IPS-NIHi7 (cell line): ENCODE measurements around the gene SMCHD1.

Source experiments
- DNase-seq: peaks from one replicate; pipeline ENCODE4 v3.0.0; 2012; ENCODE audit warnings: mixed read lengths; ENCODE audit errors: extremely low spot score

Gene SMCHD1

DNA sequence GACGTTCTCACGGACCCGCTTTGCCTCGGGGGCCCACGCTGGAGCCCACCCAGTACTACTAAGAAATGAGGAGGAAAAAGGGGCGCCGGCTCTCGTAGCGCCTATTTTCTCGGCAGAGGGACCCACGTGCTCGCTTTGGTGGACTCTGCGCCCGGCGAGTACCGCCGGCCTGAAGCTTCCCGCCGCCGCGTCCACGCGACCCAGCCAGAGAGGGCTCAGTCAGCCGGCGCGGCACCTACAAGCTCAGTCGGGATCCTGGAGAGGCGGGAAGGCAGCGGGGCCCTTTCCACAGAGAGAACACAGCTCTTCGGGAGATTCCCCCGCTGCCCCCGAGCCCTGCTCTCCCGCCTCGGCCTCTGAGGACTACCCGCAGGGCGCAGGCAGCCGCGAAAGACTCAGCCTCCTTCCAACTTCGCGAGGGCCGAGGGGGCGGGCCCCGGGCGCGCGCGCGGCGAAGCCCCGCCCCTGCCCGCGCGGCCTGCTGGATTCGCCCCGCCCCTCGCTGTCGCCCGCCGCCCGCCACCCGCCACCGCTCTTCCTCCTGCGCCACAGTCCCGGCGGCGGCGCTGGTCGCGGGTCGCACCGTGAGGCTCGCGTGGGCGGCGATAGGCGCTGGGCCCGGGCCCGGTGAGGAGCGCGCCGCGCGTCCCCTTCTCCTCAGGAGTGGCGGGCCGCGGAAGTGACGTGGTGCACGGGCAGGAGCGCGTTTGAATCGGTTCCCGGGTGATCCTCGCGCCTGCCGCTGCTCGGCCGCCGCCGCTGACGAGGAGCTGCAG lies at the start of gene SMCHD1:
Gene SMCHD1 (plus strand): TSS at position 549 of the 776 bp plus-strand sequence. CDS start 350 bp downstream, outside the sequence.
- DNase-seq: peak; percentile 88

- no peak for DNase-seq
Observed at GRCh38 chr18:2606335-2606734, 49.2 kb upstream of the SMCHD1 start.

DNA sequence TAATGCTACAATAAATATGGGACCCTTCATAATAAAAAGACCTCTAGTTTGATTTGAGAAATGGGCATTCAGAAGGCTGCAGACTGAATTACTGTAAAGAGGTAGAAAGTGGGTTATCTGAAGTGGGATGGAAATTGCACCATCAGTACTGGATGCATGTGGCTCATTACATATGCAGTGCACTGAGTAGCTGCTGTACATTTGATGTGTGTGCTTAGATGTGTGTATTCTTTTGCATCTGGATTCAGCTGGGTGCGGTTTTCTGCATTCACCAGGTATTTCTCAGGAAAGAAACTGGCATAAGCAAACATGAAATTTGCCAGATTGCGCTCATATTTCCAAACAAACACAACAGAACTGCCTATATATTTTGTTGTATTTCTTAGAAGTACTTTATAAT lies 45.9 kb upstream of the SMCHD1 start:
- no peak for DNase-seq

DNA sequence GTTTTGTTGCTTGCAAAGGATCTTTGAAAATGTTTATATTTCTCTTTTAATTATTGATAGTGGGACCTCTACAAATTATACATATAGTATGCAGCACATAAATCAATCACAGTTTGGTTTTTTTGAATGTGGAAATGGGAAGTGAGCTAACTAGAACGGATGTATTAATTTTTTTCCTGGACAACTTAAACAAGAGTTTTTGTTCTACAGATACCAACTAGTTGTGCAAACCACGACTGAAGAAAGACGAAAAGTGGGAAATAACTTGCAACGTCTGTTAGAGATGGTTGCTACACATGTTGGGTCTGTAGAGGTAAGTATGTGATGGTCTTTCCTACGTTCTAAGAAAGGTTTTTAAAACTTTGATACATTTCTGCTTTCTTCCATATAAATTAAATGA lies 45.0 kb upstream of the SMCHD1 start:
- DNase-seq: no peak

DNA sequence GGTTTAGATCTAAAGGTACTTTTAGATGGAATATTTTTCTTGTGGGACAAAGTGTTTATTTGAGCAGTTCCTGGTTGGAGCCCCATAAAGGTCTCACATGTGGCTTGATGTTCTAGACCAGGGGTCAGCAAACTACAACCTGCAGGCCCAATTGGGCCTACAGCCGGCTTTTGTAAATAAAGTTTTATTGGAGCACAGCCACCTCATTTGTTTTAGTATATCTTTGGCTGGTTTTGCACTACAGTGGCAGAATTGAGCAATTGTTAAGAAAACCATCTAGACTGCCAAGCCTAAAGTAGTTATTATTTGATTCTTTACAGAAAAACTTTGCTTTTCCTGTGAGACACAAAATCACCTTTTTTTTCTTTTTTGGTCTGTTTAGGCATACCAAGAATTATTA lies 42.5 kb upstream of the SMCHD1 start:
- DNase-seq: no peak

DNA sequence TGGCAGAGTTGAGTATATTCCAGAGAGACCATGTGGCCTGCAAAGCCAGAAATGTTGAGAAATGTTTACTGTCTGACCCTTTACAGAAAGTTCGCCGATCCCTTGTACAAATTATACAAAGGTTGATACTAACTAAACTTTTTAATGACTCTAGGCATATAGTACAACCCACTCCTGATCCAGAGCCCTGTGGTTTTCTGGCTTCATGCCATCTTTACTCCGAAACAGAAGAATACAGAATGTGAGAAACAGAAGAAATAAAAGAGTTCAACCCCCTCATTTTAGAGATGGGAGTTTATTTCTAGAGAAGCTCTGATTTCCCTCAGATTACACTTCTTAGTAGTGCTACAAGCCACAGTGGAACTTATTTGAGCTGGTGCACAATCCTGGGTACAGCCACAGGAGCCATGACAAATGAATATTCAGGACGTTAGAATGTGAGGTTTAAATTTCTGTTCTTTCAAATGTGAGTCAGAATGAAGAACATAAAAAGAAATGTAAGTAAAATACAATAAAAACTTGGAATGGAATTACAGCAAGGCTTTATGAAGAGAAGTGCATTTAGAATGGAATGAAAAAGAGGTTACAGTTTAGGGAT lies 38.0 kb upstream of the SMCHD1 start:
- DNase-seq: no peak

DNA sequence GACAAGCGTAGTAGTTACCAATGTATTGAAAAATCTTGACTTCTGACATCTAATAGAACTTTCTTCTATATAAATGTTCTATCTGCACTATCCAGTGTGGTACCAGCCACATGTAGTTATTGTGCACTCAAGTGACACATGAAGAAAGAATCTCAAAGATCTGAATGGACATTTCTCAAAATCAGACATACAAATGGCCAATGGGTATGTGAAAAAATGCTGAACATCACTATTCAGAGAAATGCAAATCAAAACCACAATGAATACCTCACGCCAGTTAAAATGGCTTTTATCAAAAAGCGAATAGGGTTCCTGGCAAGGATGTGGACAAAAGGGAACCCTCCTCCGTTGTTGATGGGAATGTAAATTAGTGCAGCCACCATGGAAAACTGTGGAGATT lies 37.5 kb upstream of the SMCHD1 start:
- no peak for DNase-seq

- no peak for DNase-seq
Observed at GRCh38 chr18:2625217-2625616, 30.3 kb upstream of the SMCHD1 start.

- DNase-seq: no peak
Observed at GRCh38 chr18:2627821-2628276, 27.7 kb upstream of the SMCHD1 start.

DNA sequence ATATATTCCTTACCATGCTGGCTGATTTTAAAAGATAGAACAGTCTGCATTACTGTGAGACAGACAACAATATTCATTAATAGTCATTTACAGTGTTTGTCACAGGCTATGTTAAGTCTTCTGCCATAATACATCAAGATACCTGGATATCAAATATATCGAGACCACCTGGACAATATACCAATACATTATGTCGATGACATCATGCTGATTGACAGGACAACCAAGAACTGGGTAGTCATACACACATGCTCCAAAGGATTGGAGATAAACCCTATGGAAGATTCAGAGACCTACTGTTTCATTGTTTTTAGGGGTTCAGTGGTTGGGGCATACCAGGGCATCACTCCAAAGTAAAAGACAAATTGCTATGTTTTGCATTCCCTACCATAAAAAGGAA lies 26.5 kb upstream of the SMCHD1 start:
- no peak for DNase-seq

GRCh38 chr18:2635586-2635985 lies 19.9 kb upstream of the SMCHD1 start:
- no peak for DNase-seq

DNA sequence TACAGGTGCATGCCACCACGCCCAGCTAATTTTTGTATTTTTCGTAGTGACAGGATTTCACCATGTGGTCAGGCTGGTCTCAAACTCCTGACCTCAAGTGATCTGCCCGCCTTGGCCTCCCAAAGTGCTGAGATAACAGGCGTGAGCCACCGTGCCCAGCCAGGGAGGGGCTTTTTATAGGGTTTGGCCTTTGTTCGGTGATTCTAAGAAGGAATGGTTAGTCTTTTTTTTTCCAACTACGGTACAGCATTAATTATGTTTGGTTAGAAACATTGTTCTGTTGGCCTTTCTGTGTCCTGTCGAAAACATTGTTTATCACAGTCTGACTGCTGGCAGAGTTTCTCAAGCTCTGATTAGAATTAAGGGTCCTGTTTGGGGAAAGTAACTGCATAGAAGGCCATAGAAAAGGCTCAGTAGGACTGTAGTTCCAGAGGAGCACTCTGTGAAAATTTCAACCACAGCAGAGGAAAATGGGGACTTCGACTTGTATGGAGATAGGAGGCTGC lies 19.3 kb upstream of the SMCHD1 start:
- no peak for DNase-seq

GRCh38 chr18:2641638-2642037 lies 13.9 kb upstream of the SMCHD1 start:
- no peak for DNase-seq

- no peak for DNase-seq
Observed at GRCh38 chr18:2642771-2643170, 12.8 kb upstream of the SMCHD1 start.

DNA sequence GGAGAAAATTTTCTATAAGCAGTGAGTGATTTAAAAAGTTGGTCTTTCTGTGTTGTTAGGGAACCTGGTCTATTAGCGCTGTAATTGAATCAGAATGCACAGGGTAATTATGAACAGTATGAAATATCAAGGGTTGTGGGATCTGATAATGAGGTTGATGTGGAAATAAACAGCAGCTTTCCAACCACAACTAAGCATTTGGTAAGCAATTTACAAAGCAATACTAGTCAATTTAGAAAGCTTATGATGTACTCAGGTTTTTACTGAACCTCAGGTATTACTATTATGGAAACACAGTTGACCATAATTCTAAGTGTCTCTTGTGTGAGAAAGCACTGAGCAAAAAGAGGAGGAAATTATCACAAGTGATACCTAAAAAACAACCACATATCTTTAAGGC lies 11.0 kb upstream of the SMCHD1 start:
- DNase-seq: no peak

DNA sequence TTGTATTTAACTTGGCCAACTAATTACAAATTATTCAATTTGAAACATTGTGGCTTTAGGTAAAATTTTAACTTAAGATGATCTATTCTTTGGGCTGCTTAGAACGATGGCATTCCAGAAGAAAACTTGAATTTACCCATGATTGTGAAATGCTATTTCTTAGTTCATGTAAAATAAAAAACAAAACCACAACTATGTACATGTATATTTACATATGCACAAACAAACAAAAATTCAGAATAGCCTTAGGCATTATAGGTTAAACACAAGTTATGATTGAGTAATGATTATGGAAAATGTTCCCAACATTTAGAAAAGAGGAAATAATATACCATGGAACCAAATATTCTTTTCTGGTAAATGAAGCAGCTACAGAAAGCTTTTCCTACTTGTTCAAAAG lies 3.5 kb upstream of the SMCHD1 start:
- no peak for DNase-seq

DNA sequence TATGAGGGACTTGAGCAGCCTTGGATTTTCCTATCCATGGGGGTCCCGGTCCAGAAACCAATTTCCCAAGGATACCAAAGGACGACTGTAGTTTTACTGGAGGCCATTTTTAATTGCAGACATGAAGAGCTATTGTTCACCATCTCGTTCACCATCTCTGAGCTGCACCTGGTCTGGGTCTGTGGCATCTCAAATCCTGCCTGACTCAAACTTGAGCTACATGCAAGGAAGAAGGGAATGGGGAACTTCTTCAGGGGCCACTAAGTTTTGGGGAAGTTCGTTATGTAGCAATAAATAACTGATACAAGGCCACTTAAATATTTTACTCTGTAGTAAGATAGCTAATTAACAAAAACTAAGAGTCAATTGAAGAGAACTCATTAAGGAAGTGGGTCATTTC lies 2.1 kb upstream of the SMCHD1 start:
- no peak for DNase-seq

DNA sequence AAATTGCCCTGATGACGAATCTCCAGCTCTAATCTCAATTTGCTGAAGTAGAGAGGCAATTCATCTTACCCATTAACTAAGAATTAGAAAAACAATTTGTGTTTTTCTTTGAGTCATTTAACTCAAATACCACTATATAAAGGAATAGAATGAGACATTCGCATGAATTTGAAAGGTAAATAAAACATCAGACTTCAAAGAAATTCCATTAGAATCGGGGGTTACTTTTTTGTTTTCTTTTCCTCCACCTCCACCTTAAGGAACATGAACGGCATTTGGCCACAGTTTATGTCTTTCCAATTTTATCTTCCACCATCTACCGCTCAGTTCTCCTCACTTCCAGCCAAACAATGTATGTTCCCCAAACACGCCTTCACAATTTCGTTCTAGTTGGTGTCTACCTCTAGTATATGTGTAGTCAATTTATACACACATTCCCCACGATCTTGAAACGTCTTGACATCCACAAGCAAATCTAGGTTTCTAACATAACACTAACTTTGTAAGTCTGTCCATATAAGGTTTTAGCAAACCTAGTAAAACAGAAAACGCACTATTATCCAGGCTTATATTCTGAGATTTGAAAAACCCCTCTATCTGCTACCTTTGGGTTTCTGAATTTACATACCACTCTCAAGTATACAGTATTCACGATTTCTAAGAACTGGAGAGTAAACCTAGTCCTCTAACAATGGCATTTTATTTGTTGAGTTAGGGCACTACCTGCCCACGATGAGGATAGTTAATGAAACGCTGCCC lies 1.2 kb upstream of the SMCHD1 start:
- DNase-seq: no peak

- DNase-seq: no peak
Observed at GRCh38 chr18:2654928-2655177, 673 bp upstream of the SMCHD1 start.

DNA sequence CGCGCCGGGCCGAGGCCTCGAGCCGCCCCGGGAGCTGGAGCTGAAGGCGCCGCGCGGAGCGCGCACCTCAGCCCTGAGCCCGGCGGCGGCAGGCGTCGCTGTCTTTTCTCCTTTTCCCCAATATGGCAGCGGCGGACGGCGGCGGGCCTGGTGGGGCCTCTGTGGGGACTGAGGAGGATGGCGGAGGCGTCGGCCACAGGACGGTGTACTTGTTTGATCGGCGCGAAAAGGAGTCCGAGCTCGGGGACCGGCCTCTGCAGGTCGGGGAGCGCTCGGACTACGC lies 369 bp downstream of the SMCHD1 start:
- DNase-seq: no peak

DNA sequence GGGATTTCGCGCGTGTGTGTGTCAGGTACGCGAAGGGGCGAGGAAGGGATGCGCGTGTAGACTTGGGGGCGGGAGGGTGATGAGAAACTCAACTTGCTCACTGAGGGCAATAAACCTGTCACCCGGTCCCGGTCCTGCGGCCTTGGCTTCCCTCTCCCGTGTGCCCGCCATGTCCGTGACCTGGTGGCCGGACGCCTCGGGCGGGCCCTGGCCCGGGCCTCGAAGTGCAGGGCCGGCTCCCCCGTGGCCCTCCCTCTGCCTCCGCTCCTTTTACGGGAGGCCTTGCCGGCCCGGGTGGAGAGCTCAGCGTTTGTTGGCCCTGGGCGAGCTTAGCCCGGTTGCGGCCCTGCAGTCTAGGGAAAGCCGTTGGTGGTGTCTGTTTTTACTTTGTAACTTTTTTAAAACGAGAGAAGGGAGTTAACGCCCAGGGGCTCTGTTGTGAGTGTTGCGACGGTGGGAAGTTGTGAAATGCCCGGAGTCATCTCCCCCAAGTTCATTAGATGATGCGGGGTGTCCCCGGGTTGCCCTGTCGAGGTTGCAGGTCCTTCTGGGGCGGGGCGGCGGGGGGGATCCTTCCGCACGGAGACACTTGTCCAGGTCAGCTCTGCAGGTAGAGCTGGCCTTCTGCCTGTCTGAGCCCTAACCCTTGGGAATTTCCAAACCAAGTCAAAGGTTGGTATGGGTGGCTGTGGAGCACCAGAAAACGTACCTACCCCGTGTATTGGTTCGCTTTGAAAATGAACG lies 883 bp downstream of the SMCHD1 start:
- peak; percentile 17 for DNase-seq

DNA sequence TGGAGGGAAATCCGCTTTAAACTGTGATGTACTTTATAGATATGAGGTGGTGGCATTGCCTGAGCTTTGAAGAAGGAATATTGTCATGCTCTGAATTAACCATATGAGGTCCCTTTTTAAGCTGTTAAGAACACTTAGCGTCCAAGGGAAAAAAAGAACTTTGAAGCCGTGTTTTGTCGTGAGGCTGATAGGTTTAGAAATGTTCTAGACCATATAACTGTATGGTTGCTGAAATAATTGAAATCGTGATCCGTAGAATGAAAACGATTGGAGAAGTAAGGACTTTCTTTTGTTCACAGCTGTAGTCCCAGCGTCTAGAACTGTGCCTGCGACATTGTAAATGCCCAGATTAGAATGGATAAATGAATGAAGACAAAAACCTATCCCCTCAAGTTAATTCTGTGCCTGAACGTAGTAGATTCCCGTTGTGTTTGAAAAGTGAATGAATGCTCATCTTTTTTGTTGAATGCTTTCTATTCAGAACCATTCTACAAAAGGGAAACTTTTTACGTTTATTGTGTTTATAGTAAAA lies 1.5 kb downstream of the SMCHD1 start:
- no peak for DNase-seq
